ENCODE results near the gene ALKBH6.
A peak's percentile ranks its signal among the peaks of the same experiment; 100 is the strongest.
"Not testable (repeated sequence)": the region's sequence is repeated elsewhere in the genome, so short reads cannot be mapped to it uniquely, and the experiment has no call there.

Gene ALKBH6

GRCh38 chr19:35992907-35993765 lies 20.9 kb downstream of the ALKBH6 start:
- no peak for DNase-seq

- no peak for DNase-seq
Observed at GRCh38 chr19:35991731-35992450, 22.1 kb downstream of the ALKBH6 start.

- DNase-seq = no peak
Observed at GRCh38 chr19:35990771-35991730, 23.0 kb downstream of the ALKBH6 start.

GRCh38 chr19:35990156-35990555 lies 23.9 kb downstream of the ALKBH6 start:
- no peak for DNase-seq

- DNase-seq = no peak
Observed at GRCh38 chr19:35988824-35989223, 25.2 kb downstream of the ALKBH6 start.

GRCh38 chr19:35987571-35987896 lies 26.5 kb downstream of the ALKBH6 start:
- no peak for DNase-seq

GRCh38 chr19:35986664-35987570 lies 27.1 kb downstream of the ALKBH6 start:
- DNase-seq = no peak

- DNase-seq = no peak
Observed at GRCh38 chr19:35986111-35986510, 27.9 kb downstream of the ALKBH6 start.

- DNase-seq = no peak
Observed at GRCh38 chr19:35983177-35983576, 30.8 kb downstream of the ALKBH6 start.

GRCh38 chr19:35980997-35981396 lies 33.0 kb downstream of the ALKBH6 start:
- DNase-seq = not testable (repeated sequence)

GRCh38 chr19:35978832-35979365 lies 35.1 kb downstream of the ALKBH6 start:
- DNase-seq = no peak

- no peak for DNase-seq
Observed at GRCh38 chr19:35978271-35978670, 35.7 kb downstream of the ALKBH6 start.

GRCh38 chr19:35977446-35978222 lies 36.4 kb downstream of the ALKBH6 start:
- no peak for DNase-seq

- DNase-seq = no peak
Observed at GRCh38 chr19:35975608-35976214, 38.3 kb downstream of the ALKBH6 start.

- no peak for DNase-seq
Observed at GRCh38 chr19:35973487-35973886, 40.5 kb downstream of the ALKBH6 start.

- DNase-seq = no peak
Observed at GRCh38 chr19:35966771-35967170, 47.2 kb downstream of the ALKBH6 start.

- DNase-seq = peak; percentile 37
Observed at GRCh38 chr19:35963514-35963913, 50.5 kb downstream of the ALKBH6 start.

GRCh38 chr19:35960432-35960972 lies 53.5 kb downstream of the ALKBH6 start:
- DNase-seq = no peak

GRCh38 chr19:35959968-35960320 lies 54.1 kb downstream of the ALKBH6 start:
- DNase-seq = no peak
